NCI-H2196 (cell line): ENCODE results near the gene ACBD4.

Source experiments
- DNase-seq: peaks from one replicate; lab custom pipeline; 2025; ENCODE audit not compliant: unreplicated experiment; lab: John Stamatoyannopoulos, UW

Gene ACBD4

DNA sequence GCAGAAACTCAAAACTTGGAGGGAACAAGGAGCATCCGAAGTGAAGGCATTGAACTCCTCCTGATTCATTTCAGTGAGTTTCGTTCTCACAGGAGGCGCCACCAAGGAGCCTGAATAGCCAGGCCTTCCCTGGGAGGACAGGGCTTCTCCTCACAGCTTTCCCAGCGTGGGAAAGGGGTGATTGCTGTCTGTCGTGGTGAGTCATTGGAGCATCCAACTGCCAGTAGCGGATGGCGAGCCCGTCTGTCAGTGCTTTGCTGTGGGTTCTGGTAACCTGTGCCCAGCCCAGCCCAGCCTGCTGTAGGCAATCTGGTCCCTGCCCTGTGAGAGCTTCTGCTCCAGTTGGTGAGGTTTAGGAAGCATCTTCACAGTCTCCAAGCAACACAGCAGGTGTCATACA, 31.5 kb upstream of the ACBD4 start:
- DNase-seq = no peak

DNA sequence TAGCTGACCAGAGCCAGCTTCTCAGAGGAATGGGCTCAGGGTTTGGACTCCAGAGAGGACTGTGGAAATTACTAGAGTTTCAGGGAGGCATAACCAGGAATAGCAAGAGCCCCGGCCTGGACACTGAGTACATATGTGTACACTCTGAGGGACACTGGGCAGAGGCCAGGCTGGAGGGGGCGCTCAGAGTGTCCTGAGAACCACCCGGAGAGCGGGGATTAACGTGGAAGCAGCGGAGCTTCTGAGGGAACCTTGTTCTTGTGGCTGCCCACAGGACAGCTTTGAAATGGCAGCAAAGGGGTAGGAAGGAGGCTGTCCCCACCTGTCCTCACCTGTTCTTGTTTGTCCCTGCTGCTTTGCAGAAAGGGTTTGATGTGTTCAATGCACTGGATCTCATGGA, 31.0 kb upstream of the ACBD4 start:
- no peak for DNase-seq

GRCh38 chr17:45104907-45105624, 30.4 kb upstream of the ACBD4 start:
- no peak for DNase-seq

DNA sequence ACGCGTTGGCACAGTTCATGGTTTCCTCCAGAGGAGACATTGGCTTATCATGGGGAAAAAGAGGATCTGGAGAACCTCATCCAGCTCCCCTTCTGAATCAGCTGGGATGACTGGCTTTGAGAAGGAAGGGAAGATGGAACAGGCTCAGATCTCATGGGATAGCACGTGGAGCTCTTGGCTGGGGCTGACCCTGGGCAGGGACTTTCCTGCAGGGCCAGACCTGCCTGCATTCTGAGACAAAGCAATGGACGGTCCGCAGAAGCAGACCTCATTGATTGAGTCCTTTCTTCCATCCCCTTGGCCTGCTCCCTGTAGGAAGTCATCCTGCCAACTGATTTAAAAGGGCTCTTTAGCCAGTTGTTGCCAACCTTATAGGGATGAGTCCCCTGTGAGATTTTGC, 29.4 kb upstream of the ACBD4 start:
- DNase-seq = no peak

- no peak for DNase-seq
These were observed 28.9 kb upstream of the ACBD4 start for GRCh38 chr17:45106582-45106981.

- DNase-seq = no peak
These were observed 28.0 kb upstream of the ACBD4 start for GRCh38 chr17:45107293-45108010.

GRCh38 chr17:45108051-45108450, 27.4 kb upstream of the ACBD4 start:
- no peak for DNase-seq

- no peak for DNase-seq
These were observed 26.6 kb upstream of the ACBD4 start for GRCh38 chr17:45108595-45109521.

- no peak for DNase-seq
These were observed 24.5 kb upstream of the ACBD4 start for GRCh38 chr17:45110676-45111611.

GRCh38 chr17:45111850-45112249, 23.6 kb upstream of the ACBD4 start:
- DNase-seq = no peak

DNA sequence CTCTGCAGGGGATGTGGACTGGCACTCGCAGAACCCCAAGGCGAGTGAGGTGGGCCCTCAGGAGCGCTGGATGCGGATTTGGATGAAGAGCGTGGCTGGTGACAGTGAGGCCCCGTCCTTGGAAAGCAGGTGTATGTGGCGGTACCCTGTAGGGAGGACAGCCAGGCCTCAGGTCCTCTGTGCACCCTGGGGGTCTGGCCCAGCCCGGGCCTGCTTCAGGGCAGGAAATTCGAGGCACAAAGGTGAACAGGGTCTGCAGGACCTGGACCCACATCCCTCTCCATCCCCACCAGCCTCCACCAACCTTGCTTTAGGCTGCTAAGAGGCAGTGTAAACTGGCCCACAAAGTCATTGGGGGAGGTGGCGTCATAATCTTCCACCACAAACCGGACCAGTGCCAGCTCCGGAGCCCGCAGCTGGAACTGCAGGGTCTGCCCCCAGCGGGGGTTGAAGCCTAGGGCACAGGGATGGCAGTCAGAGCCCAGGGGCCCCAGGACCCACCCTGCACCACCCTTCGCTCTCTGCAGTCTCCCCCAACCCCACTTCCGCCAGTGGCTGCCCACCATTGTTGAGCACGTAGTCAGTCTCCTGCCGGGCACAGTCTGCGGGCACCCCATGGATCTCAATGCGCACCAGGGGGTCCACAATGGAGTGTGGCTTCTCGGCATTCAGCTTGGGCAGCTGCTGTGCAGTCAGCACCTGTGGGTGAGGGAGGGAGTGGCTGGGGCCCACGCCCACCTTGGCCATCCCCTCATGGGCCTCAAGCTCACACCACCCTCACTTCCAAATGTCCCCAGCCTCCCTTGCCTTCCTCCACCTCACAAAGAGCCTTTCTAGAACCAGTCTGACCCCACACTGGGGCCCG, 22.7 kb upstream of the ACBD4 start:
- DNase-seq = no peak

DNA sequence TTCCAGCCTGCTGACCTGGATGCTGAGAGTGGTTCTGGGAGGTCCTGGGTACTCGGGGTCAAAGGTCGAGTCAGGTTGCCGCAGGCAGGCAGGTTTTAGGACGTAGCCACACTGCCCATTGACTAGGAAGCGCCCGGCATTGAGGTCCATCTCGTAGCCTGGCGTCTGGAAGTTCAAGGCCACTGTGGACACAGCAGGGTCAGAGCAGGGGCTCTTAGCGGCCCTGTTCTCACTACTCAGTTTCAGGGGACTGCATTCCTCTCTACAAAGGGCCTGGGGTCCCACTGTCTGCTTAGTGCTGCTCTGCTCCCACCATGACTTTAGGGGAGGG, 22.1 kb upstream of the ACBD4 start:
- no peak for DNase-seq

DNA sequence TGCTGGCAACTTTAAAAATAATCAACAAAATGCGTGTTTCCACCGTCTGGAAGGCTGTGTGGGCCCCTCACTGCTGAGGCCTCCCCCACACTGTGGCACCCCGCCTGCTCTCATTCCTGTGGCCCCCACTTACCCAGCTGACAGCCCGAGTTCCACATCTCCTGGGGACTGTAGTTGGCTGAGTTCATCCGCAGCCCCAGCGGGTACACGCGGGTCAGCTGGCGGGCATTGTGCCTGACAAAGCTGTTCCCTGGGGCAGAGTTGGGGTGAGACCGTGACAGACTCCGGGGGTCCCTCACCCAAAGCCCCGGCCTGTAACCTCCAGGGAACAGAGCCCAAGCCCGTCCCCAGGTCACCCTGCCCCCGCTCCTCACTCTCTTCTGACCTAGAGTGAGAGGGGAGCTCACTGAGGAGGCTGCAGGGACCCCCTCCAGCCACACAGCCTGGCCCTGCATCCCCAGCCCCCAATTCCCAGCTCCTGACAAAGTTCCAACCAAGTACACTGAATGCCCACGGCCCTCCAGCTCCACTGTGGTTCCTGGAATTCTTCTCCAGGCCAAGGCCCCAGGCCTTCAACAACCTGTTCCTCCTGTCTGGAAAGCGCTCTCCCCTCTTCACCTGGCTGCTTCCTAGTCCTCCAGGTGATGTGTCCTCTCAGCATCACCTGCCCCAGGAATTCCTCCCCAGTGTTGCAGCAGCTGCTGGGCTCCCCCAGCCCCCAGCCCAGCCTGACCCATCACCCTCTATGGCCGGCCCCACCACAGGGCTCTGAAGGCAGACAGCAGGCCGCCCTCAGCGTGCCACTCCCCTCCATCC, 21.2 kb upstream of the ACBD4 start:
- no peak for DNase-seq

DNA sequence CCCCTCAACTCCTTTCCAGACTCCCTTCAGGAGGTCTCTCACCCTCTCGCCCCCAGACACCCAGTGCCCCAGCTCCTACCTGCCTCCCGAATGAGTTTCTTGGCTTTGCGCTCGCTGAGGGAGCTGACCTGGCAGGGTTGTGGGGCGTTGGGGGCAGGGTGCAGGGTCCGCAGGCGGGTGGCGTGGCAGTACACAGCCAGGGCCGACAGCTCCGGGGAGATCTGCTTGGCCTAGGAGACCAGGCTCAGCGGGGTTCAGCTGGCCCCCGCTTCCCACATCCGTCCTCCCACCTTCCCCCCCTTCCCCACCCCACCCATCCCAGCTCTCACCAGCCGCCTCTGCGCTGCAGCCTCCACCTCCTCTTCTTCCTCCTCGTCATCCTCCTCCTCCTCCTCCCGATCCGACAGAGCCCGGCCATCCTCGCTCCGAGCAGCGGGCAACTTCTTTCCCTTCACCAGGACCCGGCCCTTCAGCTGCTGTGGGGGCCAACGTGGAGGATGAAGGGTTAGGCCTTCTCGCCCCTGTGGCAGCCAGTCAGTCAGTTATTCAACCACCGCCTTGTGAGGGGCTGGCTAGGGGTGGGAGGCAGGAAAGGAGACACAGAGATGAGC, 20.4 kb upstream of the ACBD4 start:
- no peak for DNase-seq

DNA sequence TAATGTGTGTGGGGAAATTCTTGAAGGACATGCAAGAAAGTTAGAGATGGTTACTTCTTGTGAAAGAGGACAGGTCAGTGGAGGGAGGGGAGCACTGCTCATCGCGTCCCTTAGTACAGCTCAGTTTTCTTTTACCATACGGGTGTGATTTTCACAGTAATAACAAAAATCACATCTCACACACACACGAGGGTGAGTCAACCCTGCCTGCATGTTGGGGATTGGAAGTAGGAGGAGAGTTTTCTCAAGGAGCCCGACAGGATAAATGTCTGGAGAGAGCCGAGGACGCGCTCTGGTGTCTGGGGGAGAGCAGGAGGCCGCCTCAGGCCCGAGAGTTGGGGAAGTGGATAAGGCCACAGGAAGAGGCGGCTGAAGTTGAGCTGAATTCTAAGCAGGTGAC, 19.6 kb upstream of the ACBD4 start:
- no peak for DNase-seq

DNA sequence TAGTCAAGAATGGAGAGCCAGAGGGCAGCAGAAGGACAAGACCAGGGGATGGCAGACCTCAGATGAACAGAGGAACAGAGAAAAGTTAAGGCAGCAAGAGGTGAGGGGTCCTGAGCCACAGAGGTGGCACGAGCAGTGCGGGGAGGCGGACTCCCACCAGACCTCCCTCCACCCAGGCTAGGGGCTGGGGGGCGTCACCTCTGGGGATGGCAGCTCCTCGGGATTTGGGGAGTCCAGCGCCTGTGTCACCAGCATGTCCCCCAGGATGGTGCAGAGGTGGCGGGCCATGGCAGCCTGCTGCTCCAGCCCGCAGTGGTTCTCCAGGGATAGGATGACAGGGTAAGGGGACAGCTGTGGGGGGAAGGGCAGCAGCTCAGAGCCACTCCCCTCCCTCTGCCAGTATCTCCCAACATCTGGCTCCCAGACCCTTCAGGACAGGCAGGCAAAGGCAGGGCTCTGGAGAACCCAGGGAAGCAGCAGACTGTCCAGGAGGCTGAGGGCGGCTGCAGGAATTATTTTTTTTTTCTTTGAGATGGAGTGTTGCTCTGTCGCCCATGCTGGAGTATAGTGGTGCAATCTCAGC, 19.0 kb upstream of the ACBD4 start:
- no peak for DNase-seq

GRCh38 chr17:45117334-45117733, 18.2 kb upstream of the ACBD4 start:
- no peak for DNase-seq
